HepG2 (cell line): Measurements from ENCODE around the gene ABT1. TPM values are rescaled to one million over a fixed set of nuclear protein-coding genes. Genes with fewer than 3 reads are reported as not detected.

Experiments
- GZF1 ChIP-seq: sonication (generic); formaldehyde crosslinking; IDR thresholded peaks from 2 replicates; pipeline ENCODE4 v1.5.1; 2020; ENCODE audit warnings: mild to moderate bottlenecking, missing genetic modification reagents
- KDM3A ChIP-seq: IDR thresholded peaks from 2 replicates; pipeline ENCODE4 v1.6.1; 2018; ENCODE audit warnings: low read depth, missing compliant biosample characterization
- KIAA2018 ChIP-seq: sonication (generic); formaldehyde crosslinking; IDR thresholded peaks from 2 replicates; pipeline ENCODE4 v1.5.0; 2020; ENCODE audit warnings: mild to moderate bottlenecking, missing genetic modification reagents, borderline replicate concordance
- LCORL ChIP-seq, 2 experiments: fragments of 450-650 bp in 1 of 2; sonication (generic) in 1 of 2; formaldehyde crosslinking in 1 of 2; IDR thresholded peaks; 2 replicates each; pipeline versions ENCODE4 v1.5.0 to v1.6.1; 2017 to 2020; ENCODE audit warnings: antibody characterized with exemption in 1 of 2, missing genetic modification reagents in 1 of 2
- ZBTB8A ChIP-seq: sonication (generic); formaldehyde crosslinking; IDR thresholded peaks from 2 replicates; pipeline ENCODE4 v1.4.0; 2020; ENCODE audit warnings: mild to moderate bottlenecking, low read depth, missing genetic modification reagents, borderline replicate concordance
- ZGPAT ChIP-seq: IDR thresholded peaks from 2 replicates; pipeline ENCODE4 v1.6.1; 2016; ENCODE audit warnings: mild to moderate bottlenecking
- ZNF318 ChIP-seq: sonication (generic); formaldehyde crosslinking; IDR thresholded peaks from 2 replicates; pipeline ENCODE4 v1.4.0; 2020; ENCODE audit warnings: mild to moderate bottlenecking, missing genetic modification reagents
- ZNF335 ChIP-seq: sonication (generic); formaldehyde crosslinking; IDR thresholded peaks from 2 replicates; pipeline ENCODE4 v1.4.0; 2020; ENCODE audit warnings: missing genetic modification reagents
- polyA plus RNA-seq, 8 experiments: library from polyadenylated mRNA; depleted of rRNA in 3 of 8; stranded (reverse) in 7 of 8; unstranded in 1 of 8; fragments of >200 nt; fragmentation: Illumina TruSeq in 4 of 8; extraction: Trizol in 4 of 8; gene quantifications; 2 replicates each; pipeline versions ENCODE4 v1.2.1 to v1.2.3, GENCODE V29; 2011 to 2016; ENCODE audit warnings: low read depth in 4 of 8, missing spikeins in 1 of 8, mixed read lengths in 1 of 8; ENCODE audit not compliant: insufficient read depth in 1 of 8
- total RNA-seq, 5 experiments: library from RNA; depleted of rRNA; stranded (reverse); fragments of >200 nt; fragmentation: Illumina TruSeq; extraction: Trizol; gene quantifications; 2 replicates each; pipeline ENCODE4 v1.2.3, GENCODE V29; 2016; ENCODE audit warnings: low read depth in 1 of 5
- TF ChIP-seq, protein P1 (sequence below): sonication (generic); formaldehyde crosslinking; IDR thresholded peaks from 2 replicates; pipeline ENCODE4 v1.8.0; 2022; ENCODE audit warnings: mild to moderate bottlenecking, missing genetic modification reagents, moderate library complexity

Gene ABT1
- total and polyA plus RNA-seq, 2 of the 13 experiments (the other 11 are each of a cell fraction or from before 2014, with no cell fraction given), result 38.4 TPM

DNA sequence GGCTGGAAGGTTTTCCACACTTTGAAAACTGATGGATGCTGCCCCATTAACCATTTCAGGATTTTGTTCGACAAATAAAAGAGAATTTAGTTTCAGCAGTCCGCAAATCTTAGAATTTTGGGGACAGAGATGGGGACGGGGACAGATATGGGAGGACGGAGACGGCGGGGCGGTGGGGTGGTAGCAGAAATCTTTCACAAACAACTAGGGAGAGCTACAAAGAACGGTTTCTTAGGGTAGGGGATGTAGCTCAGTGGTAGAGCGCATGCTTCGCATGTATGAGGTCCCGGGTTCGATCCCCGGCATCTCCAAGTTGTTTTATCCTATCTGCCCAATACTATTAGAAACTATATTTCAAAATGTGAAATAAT is 43.5 kb upstream of the ABT1 start (continued):
- no peak for TF ChIP-seq ZNF318 (CRISPR knock-in tag)
- no peak; the same call in 1 of the 2 replicates for TF ChIP-seq ZBTB8A
- no peak; the same call in 1 of the 2 replicates for TF ChIP-seq KDM3A (CRISPR knock-in tag)
- no peak for TF ChIP-seq ZNF335 (CRISPR knock-in tag)
- no peak for TF ChIP-seq GZF1 (CRISPR knock-in tag)
- TF ChIP-seq ZGPAT, result no peak
- TF ChIP-seq, protein P1, sequence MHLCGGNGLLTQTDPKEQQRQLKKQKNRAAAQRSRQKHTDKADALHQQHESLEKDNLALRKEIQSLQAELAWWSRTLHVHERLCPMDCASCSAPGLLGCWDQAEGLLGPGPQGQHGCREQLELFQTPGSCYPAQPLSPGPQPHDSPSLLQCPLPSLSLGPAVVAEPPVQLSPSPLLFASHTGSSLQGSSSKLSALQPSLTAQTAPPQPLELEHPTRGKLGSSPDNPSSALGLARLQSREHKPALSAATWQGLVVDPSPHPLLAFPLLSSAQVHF (CRISPR knock-in tag), result no peak
- TF ChIP-seq KIAA2018, result no peak
- no peak for TF ChIP-seq LCORL (IDR thresholded peaks at IDR 0.05)
- TF ChIP-seq LCORL (CRISPR knock-in tag; IDR thresholded peaks at IDR 0.05), result no peak
